BJ (cell line): Measurements from ENCODE around the gene AMFR. TPM values are rescaled to one million over a fixed set of nuclear protein-coding genes. Genes with fewer than 3 reads are reported as not detected.
A peak's percentile ranks its signal among the peaks of the same experiment; 100 is the strongest.

Experiments used
- CTCF ChIA-PET: fragments of 350-600 bp; formaldehyde crosslinking; extraction: SDS; loops from one replicate; lab custom pipeline; 2021; ENCODE audit warnings: antibody characterized with exemption, inconsistent platforms; lab: Yijun Ruan, JAX
- POLR2A ChIA-PET: fragments of 300-600 bp; sonication (Branson Sonifier 250); formaldehyde crosslinking; extraction: SDS; loops from one replicate; lab custom pipeline; 2021; ENCODE audit warnings: antibody characterized with exemption; lab: Charles Lee
- DNase-seq: peaks from one replicate; pipeline ENCODE4 v3.0.0-alpha.2; 2011; ENCODE audit warnings: low read depth
- H3K27me3 ChIP-seq: 2 replicates; pipeline ENCODE4 v1.6.0; 2011; ENCODE audit warnings: low read length; ENCODE audit not compliant: control insufficient read depth, insufficient read depth
- H3K36me3 ChIP-seq: 2 replicates; pipeline ENCODE4 v1.5.1; 2011; ENCODE audit warnings: low read length; ENCODE audit not compliant: control insufficient read depth, insufficient read depth
- H3K4me3 ChIP-seq: 2 replicates; pipeline ENCODE4 v1.5.1; 2011; ENCODE audit warnings: low read depth, mild to moderate bottlenecking, control low read depth, low read length
- CTCF ChIP-seq: IDR thresholded peaks from 2 replicates; pipeline ENCODE4 v1.5.1; 2011; ENCODE audit warnings: low read depth, mild to moderate bottlenecking, control low read depth, inconsistent platforms, low read length, moderate library complexity; ENCODE audit not compliant: insufficient read depth
- polyA plus RNA-seq: library from polyadenylated mRNA; depleted of rRNA; stranded (reverse); fragments of >200 nt; gene quantifications from 2 replicates; pipeline ENCODE4 v1.2.3, GENCODE V29; 2011

AMFR gene
- polyA plus RNA-seq, 1 experiment: 130 TPM

DNA sequence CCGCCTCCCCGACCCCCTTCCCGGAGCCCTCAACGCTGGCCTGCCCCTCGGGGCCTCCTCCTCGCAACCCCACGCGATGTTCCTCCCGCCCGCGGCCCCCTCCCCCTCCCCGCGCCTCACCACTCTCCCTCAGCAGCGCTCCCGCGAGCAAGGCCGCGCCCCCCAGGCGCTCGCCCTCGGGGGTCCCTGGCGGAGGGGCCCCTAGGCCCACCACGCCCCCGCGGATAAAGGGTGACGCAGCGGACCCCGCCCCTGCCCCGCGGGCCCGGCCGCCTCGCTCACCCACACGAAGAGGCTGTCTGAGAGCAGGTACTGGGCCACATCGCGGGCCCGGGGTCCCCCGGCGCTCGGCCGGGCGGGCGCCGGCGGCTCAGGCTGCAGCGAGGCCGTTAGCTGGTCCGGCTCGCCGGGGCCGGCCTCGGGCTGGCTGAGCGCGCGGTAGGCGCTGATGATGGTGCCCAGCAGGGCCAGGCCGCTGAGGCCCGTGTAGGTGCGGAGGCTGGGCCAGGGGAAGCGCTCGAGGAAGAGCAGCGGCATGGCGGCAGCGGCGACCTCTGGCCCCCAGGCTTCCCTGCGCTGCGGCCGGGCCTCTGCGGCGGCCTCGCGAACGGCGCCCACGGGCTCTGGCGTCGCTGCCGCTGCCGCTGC, 430 bp downstream of the AMFR start:
- DNase-seq: no peak
- ChIA-PET POLR2A (no interaction called here), CTCF (interaction anchor here (1.3 kb wide), 1 partner anchor 106 kb away, joined by 3 read pairs; no protein-coding TSS in a partner anchor)
- TF ChIP-seq CTCF: no peak
- Histone ChIP-seq H3K27me3 (no peaks in the 10 kb centered on the region), H3K36me3 (no peaks in the 10 kb centered on the region), H3K4me3 (peak overlapping the region; percentile 68)

- Histone ChIP-seq H3K4me3 (peak overlapping the region; percentile 68), H3K27me3 (no peaks in the 10 kb centered on the region), H3K36me3 (no peaks in the 10 kb centered on the region)
- DNase-seq: no peak
- ChIA-PET POLR2A (no interaction called here), CTCF (interaction anchor here (1.3 kb wide), 1 partner anchor 105 kb away, joined by 3 read pairs; no protein-coding TSS in a partner anchor)
- no peak for TF ChIP-seq CTCF
Observed at GRCh38 chr16:56424404-56424764, 961 bp downstream of the AMFR start.

GRCh38 chr16:56423584-56424403, 1.6 kb downstream of the AMFR start:
- no peak for TF ChIP-seq CTCF
- no peaks in the 10 kb centered on the region for H3K36me3 ChIP-seq
- CTCF ChIA-PET: no interaction called here
- no peaks in the 10 kb centered on the region for H3K27me3 ChIP-seq
- POLR2A ChIA-PET: interaction anchor here (0.7 kb wide), 1 partner anchor 458 kb away, joined by 5 read pairs; no protein-coding TSS in a partner anchor
- H3K4me3 ChIP-seq: peak overlapping the region; percentile 68
- DNase-seq: no peak

- TF ChIP-seq CTCF: no peak
- Histone ChIP-seq H3K36me3 (no peaks in the 10 kb centered on the region), H3K4me3 (no peak overlapping the region), H3K27me3 (no peaks in the 10 kb centered on the region)
- no peak for DNase-seq
- ChIA-PET CTCF (no interaction called here), POLR2A (interaction anchor here (0.7 kb wide), 1 partner anchor 457 kb away, joined by 5 read pairs; no protein-coding TSS in a partner anchor)
Observed at GRCh38 chr16:56422896-56423441, 2.4 kb downstream of the AMFR start.
